ENCODE measurements around the gene TMEM82.

- TF ChIP-seq CTCF (IDR thresholded peaks at IDR 0.05): no peak
- TF ChIP-seq POLR2AphosphoS5 (IDR thresholded peaks at IDR 0.05; ENCODE audit: insufficient read depth in 1 of 2, low read depth in 1 of 2): no peak
Observed at GRCh38 chr1:15731735-15732685, 10.3 kb upstream of the TMEM82 start.
